Kidney epithelial cell (primary cell): ENCODE results near the gene LINC00237. TPM values are rescaled to one million over a fixed set of nuclear protein-coding genes. Genes with fewer than 3 reads are reported as not detected.

Experiments
- DNase-seq: peaks from one replicate; pipeline ENCODE4 v3.0.0-alpha.2; 2010; ENCODE audit warnings: low read depth
- H3K27me3 ChIP-seq: 2 replicates; pipeline ENCODE4 v1.6.0; 2011; ENCODE audit warnings: low read length; ENCODE audit not compliant: control insufficient read depth, insufficient read depth
- H3K36me3 ChIP-seq: 2 replicates; pipeline ENCODE4 v1.5.1; 2011; ENCODE audit warnings: low read length; ENCODE audit not compliant: control insufficient read depth, insufficient read depth
- H3K4me3 ChIP-seq: 2 replicates; pipeline ENCODE4 v1.5.1; 2011; ENCODE audit warnings: low read depth, mild to moderate bottlenecking, control low read depth, low read length
- total RNA-seq: library from RNA; depleted of rRNA; stranded (reverse); fragments of >200 nt; gene quantifications from 2 replicates; pipeline ENCODE4 v1.2.3, GENCODE V29; 2015
- TF ChIP-seq, protein P1 (sequence below): IDR thresholded peaks from 2 replicates; pipeline ENCODE4 v1.5.1; 2011; ENCODE audit warnings: mild to moderate bottlenecking, moderate library complexity, low read length, control low read depth, inconsistent platforms; ENCODE audit not compliant: insufficient read depth, poor library complexity, severe bottlenecking

LINC00237 gene
- total RNA-seq, 1 donor from 2014 or later = not detected

DNA sequence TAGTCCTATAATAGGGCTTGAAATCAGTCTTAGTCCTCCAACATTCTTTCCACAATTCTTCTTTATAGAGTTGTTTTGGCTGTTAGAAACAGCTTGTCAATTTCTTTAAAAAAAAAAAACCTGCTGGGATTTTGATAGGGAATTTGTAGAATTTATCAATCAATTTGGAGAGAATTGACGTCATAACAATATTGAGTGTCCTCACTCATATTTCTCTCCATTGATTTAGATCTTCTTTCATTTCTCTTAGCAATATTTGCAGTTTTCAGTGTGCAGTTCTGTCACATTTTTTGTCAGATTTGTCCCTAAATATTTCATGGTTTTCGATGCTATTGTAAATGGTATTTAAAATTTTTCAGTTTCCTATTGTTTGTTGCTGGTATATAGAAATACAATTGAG is 5.3 kb upstream of the LINC00237 start:
- peaks cover 15% of the 10 kb centered on the region for H3K27me3 ChIP-seq
- no peak overlapping the region for H3K4me3 ChIP-seq
- TF ChIP-seq, protein P1, sequence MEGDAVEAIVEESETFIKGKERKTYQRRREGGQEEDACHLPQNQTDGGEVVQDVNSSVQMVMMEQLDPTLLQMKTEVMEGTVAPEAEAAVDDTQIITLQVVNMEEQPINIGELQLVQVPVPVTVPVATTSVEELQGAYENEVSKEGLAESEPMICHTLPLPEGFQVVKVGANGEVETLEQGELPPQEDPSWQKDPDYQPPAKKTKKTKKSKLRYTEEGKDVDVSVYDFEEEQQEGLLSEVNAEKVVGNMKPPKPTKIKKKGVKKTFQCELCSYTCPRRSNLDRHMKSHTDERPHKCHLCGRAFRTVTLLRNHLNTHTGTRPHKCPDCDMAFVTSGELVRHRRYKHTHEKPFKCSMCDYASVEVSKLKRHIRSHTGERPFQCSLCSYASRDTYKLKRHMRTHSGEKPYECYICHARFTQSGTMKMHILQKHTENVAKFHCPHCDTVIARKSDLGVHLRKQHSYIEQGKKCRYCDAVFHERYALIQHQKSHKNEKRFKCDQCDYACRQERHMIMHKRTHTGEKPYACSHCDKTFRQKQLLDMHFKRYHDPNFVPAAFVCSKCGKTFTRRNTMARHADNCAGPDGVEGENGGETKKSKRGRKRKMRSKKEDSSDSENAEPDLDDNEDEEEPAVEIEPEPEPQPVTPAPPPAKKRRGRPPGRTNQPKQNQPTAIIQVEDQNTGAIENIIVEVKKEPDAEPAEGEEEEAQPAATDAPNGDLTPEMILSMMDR = no peak
- DNase-seq = no peak
- no peaks in the 10 kb centered on the region for H3K36me3 ChIP-seq

DNA sequence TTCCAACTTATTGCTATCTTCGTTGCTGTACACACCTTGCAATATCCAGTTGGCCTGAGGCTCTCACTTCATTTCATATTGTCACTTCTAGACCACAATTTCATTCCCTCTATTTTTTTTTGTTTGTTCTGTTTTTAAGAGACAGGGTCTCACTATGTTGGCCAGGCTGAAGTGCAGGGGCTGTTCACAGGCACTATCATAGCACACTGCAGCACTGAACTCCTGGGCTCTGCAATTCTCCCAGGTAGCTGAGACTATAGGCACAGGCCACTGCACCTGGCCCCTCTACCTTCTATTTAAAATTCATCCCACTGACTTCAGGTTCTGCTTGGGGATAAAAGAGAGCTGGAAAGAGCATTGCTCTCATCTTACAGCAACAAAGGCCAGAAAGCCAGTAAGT is 4.7 kb upstream of the LINC00237 start:
- TF ChIP-seq, protein P1 = no peak
- no peaks in the 10 kb centered on the region for H3K36me3 ChIP-seq
- DNase-seq = no peak
- no peak overlapping the region for H3K4me3 ChIP-seq
- H3K27me3 ChIP-seq = peaks cover 21% of the 10 kb centered on the region

DNA sequence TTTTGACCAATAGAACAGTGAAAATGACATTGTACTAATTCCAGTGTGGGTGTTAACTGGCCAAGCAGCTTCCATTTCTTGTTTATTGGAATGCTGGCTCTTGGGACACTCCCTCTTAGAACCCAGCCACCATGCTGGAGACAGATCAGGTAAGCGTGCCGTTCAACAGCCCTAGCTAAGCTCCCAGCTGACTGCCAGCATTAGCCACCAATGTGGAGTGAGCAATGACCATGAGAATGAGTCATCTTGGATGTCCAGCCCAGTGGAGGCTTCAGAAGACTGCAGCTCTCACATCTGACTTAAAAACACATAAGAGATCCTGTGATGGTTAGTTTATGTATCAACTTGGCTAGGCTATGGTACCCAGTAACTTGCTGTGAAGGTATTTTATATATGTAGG is 3.0 kb upstream of the LINC00237 start:
- H3K36me3 ChIP-seq = no peaks in the 10 kb centered on the region
- DNase-seq = no peak
- no peak overlapping the region for H3K4me3 ChIP-seq
- TF ChIP-seq, protein P1 = no peak
- H3K27me3 ChIP-seq = peaks cover 37% of the 10 kb centered on the region

DNA sequence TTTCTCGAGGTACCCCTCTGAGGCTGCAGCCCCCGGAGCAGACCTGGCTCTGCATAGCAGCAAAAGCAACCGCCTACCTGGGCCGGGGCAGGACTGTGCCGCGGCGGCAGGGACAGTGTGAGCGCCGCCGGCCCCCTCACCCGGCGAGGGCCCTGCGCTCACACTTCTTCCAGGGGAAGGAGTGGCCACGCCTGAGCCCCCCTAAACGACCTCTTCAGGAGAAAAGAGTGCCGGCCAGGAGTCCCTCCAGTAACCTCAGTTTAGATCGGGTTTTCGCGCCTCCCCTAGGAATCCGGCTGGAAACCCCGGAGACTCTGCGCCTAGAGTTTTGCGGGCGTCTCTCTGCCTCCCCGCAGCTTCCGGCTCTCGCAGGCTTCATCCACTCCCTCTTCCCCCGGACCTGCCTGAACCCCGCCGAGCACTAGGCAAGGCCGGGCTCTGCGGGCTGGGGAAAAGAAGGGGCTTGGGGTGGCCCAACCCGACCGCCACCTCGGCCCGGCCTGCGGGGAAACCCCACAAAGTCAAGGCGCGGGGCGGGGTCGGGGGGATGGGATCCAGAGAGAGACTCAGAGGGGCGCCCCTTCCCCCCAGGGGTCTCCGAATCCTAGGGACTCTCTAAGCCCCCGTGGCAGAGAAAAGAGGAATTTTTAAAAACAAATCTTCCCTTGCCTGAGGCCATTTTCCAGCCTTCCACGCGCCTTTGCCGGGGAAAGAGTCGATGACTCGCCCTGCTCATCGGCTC is 558 bp downstream of the LINC00237 start:
- TF ChIP-seq, protein P1 = no peak
- no peak for DNase-seq
- H3K4me3 ChIP-seq = no peak overlapping the region
- H3K36me3 ChIP-seq = no peaks in the 10 kb centered on the region
- peaks cover 69% of the 10 kb centered on the region for H3K27me3 ChIP-seq

DNA sequence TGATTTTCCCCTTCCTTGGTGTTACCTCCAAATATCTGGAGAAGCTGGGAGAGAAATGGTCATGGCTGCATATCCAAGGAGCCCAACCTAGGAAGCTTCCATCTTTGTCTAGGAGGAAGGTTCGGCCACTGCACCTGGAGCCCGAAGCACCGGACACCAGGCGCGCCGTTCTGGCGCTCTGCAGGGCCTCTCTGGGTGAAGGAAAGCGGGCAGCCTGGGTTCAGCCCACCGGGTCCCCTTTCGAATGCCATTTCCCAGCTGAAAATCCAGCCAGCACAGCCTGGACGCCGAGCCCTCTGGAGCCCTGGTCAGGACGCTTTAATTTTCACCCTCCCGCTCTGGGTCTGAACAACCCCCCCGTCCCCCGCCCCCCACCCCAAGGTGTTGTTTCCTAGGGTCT is 1.2 kb downstream of the LINC00237 start:
- no peak for DNase-seq
- peaks cover 76% of the 10 kb centered on the region for H3K27me3 ChIP-seq
- no peak overlapping the region for H3K4me3 ChIP-seq
- TF ChIP-seq, protein P1 = no peak
- no peaks in the 10 kb centered on the region for H3K36me3 ChIP-seq

DNA sequence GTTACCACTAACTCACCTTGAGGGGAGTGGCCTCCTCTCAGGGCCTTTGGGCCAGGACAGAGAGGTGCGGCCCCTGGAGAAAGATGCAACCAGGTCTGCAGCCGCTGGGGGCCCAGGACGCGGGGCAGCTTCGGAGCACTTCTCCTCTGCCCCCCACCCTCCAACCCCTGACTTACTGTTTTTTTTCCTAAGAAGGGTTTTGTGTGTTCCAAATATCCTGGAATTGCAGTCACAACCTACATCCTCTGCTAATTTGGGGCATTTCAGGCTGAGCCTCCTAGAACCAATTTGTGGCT is 1.7 kb downstream of the LINC00237 start:
- Histone ChIP-seq H3K4me3 (no peak overlapping the region), H3K36me3 (no peaks in the 10 kb centered on the region), H3K27me3 (peaks cover 80% of the 10 kb centered on the region)
- DNase-seq = no peak
- TF ChIP-seq, protein P1 = no peak
